Transverse colon (tissue), 4 donors: ENCODE results near the gene RAET1E. TPM values are rescaled to one million over a fixed set of nuclear protein-coding genes. Genes with fewer than 3 reads are reported as not detected.
A peak's percentile ranks its signal among the peaks of the same experiment; 100 is the strongest.
"Not testable (repeated sequence)": the region's sequence is repeated elsewhere in the genome, so short reads cannot be mapped to it uniquely, and the experiment has no call there.

ENCODE experiments used
- DNase-seq: peaks from one replicate; pipeline ENCODE4 v3.0.0-alpha.2; 2019
- H3K27ac ChIP-seq, 4 donors: fragments of 200-600 bp; sonication (generic); 2 replicates each; pipeline ENCODE4 v1.5.1; 2016 to 2018; ENCODE audit warnings: inconsistent platforms in 4 of 4
- H3K27me3 ChIP-seq: fragments of 200-600 bp; sonication (generic); 2 replicates; pipeline ENCODE4 v1.5.1; 2017; ENCODE audit warnings: inconsistent platforms
- H3K36me3 ChIP-seq, 4 donors: fragments of 200-600 bp; sonication (generic); 2 replicates each; pipeline ENCODE4 v1.5.1; 2017 to 2019; ENCODE audit warnings: inconsistent platforms in 4 of 4
- H3K4me1 ChIP-seq, 4 donors: fragments of 200-600 bp; sonication (generic); 2 replicates each; pipeline ENCODE4 v1.5.1; 2017 to 2020; ENCODE audit warnings: inconsistent platforms in 4 of 4
- H3K4me3 ChIP-seq, 4 donors: fragments of 200-600 bp; sonication (generic); 1 replicate in 1 of 4; 2 replicates in 3 of 4; pipeline versions ENCODE4 v1.5.1 to v1.6.1; 2017 to 2019; ENCODE audit warnings: inconsistent platforms in 4 of 4
- H3K9me3 ChIP-seq, 2 donors: fragments of 200-600 bp; sonication (generic); 2 replicates each; pipeline ENCODE4 v1.5.1; 2017 to 2019; ENCODE audit warnings: inconsistent platforms in 2 of 2
- CTCF ChIP-seq, 5 experiments: fragments of 200-600 bp in 3 of 5; fragments of 450-650 bp in 2 of 5; sonication (generic) in 3 of 5; IDR thresholded peaks; 1 replicate in 2 of 5; 2 replicates in 3 of 5; pipeline ENCODE4 v1.5.1; 2016 to 2017; ENCODE audit warnings: antibody characterized with exemption in 5 of 5, inconsistent platforms in 3 of 5, mild to moderate bottlenecking in 2 of 5, moderate library complexity in 1 of 5
- EP300 ChIP-seq: sonication (generic); formaldehyde crosslinking; IDR thresholded peaks from one replicate; pipeline ENCODE4 v1.6.1; 2017; ENCODE audit warnings: antibody characterized with exemption, low read depth
- POLR2A ChIP-seq: fragments of 450-650 bp; IDR thresholded peaks from one replicate; pipeline ENCODE4 v1.6.1; 2016; ENCODE audit warnings: antibody characterized with exemption, mild to moderate bottlenecking, moderate library complexity
- POLR2AphosphoS5 ChIP-seq, 3 donors: sonication (generic); formaldehyde crosslinking; IDR thresholded peaks; one replicate each; pipeline ENCODE4 v1.6.1; 2016; ENCODE audit warnings: antibody characterized with exemption in 3 of 3
- WGBS, 2 donors: methylation state at CpG; one replicate each; pipeline ENCODE4 v1.1.5; 2018; ENCODE audit warnings: low coverage in 1 of 2; 5-methylcytosine and 5-hydroxymethylcytosine counted together
- in situ Hi-C, 4 donors: fragments of 200-750 bp; cut with MboI; loops; one replicate each; pipeline versions ENCODE4 v1.15.0 to v1.15.1; 2017; ENCODE audit warnings: low sequenced_read_pairs in 3 of 4, low pct_ligation_motif_present in 1 of 4, low pct_unique_long_range_greater_than_20kb in 1 of 4
- intact Hi-C: fragments of 100-400 bp; cut with DNase I; formaldehyde crosslinking; loops from one replicate; pipeline ENCODE4 v1.15.1; 2023; ENCODE audit warnings: low total_unique reads
- total RNA-seq, 4 donors: library from RNA; depleted of rRNA; stranded (reverse); fragments of >200 nt; gene quantifications; one replicate each; pipeline ENCODE4 v1.1.0, GENCODE V29; 2016

RAET1E gene
- total RNA-seq, 4 donors from 2014 or later: not detected

- peaks cover 86% of the 10 kb centered on the region for H3K27me3 ChIP-seq
Measured at GRCh38 chr6:149931501-149931900, 33.6 kb upstream of the RAET1E start.

GRCh38 chr6:149929422-149929821 lies 31.5 kb upstream of the RAET1E start:
- Histone ChIP-seq H3K9me3 (no peaks in the 10 kb centered on the region), H3K27ac (no peak overlapping the region), H3K4me3 (no peak overlapping the region), H3K36me3 (no peaks in the 10 kb centered on the region), H3K4me1 (peaks cover 0 to 17% (median 10%) of the 10 kb centered on the region in 4 donors), H3K27me3 (peaks cover 78% of the 10 kb centered on the region)
- 16 to 20% methylated on average over 1 to 3 of the region's 3 CpGs for WGBS, 2 donors
- DNase-seq: no peak
- TF ChIP-seq CTCF (IDR thresholded peaks at IDR 0.05) (peak in 1 of 5 experiments; percentile 21), POLR2AphosphoS5 (IDR thresholded peaks at IDR 0.05) (no peak)
- in situ Hi-C loops (loop anchor here in 2 of 4 donors (10.0 kb wide), 2 partner anchors 85 to 205 kb away; no protein-coding TSS in a partner anchor), intact Hi-C loops (no loop called here)

More at GRCh38 chr6:149931501-149931900, 33.6 kb upstream of the RAET1E start:
- Histone ChIP-seq H3K36me3 (no peaks in the 10 kb centered on the region), H3K27ac (no peak overlapping the region), H3K9me3 (no peaks in the 10 kb centered on the region), H3K4me3 (no peak overlapping the region), H3K4me1 (peaks cover 0 to under 1% (median 0%) of the 10 kb centered on the region in 4 donors)
- TF ChIP-seq POLR2AphosphoS5 (IDR thresholded peaks at IDR 0.05): no peak
- TF ChIP-seq CTCF (IDR thresholded peaks at IDR 0.05): no peak
- no peak for TF ChIP-seq EP300
- no peak for TF ChIP-seq POLR2A
- in situ Hi-C loops: loop anchor here in 3 of 4 donors (5.0 to 10.0 kb wide), 4 partner anchors 83 to 99 kb away; partner anchors contain the start of gene RAET1L (in 1 of the 3)
- intact Hi-C loops: no loop called here
- 63 to 72% methylated on average over 3 to 6 of the region's 6 CpGs for WGBS, 2 donors
- no peak for DNase-seq

GRCh38 chr6:149927025-149927424 lies 29.1 kb upstream of the RAET1E start:
- intact Hi-C loops (loop anchor here (2.0 kb wide), 1 partner anchor 92 kb away; no protein-coding TSS in a partner anchor), in situ Hi-C loops (loop anchor here in 2 of 4 donors (10.0 kb wide), 2 partner anchors 82 to 202 kb away; no protein-coding TSS in a partner anchor)
- Histone ChIP-seq H3K27me3 (peaks cover 80% of the 10 kb centered on the region), H3K4me1 (peaks cover 10 to 33% (median 21%) of the 10 kb centered on the region in 4 donors)
- H3K9me3 ChIP-seq, H3K27ac ChIP-seq, H3K4me3 ChIP-seq, DNase-seq, H3K36me3 ChIP-seq: not testable (repeated sequence)
- 85 to 86% methylated on average over 4 of the region's 4 CpGs for WGBS, 2 donors

GRCh38 chr6:149925974-149926777 lies 28.3 kb upstream of the RAET1E start:
- DNase-seq: peak; percentile 93
- peaks cover 71% of the 10 kb centered on the region for H3K27me3 ChIP-seq
- peaks cover 10 to 33% (median 21%) of the 10 kb centered on the region in 4 donors for H3K4me1 ChIP-seq
- no peaks in the 10 kb centered on the region for H3K9me3 ChIP-seq
- H3K4me3 ChIP-seq: peak overlapping the region; percentile 28 to 62 (median 45)
- peak overlapping the region in 3 of 4 donors; percentile 28 to 46 (median 39) for H3K27ac ChIP-seq
- in situ Hi-C loops: loop anchor here in 2 of 4 donors (10.0 kb wide), 2 partner anchors 81 to 201 kb away; no protein-coding TSS in a partner anchor
- intact Hi-C loops: loop anchor here (2.0 kb wide), 1 partner anchor 91 kb away; no protein-coding TSS in a partner anchor
- WGBS, 2 donors: 2 to 29% methylated on average over 2 to 31 of the region's 31 CpGs
- no peaks in the 10 kb centered on the region for H3K36me3 ChIP-seq
- TF ChIP-seq CTCF (IDR thresholded peaks at IDR 0.05): peak; percentile 91 to 99 (median 92)
- TF ChIP-seq POLR2A: no peak
- TF ChIP-seq EP300: no peak
